HCT116 (cell line): ENCODE results near the gene KANK3.
A peak's percentile ranks its signal among the peaks of the same experiment; 100 is the strongest.
"Not testable (repeated sequence)": the region's sequence is repeated elsewhere in the genome, so short reads cannot be mapped to it uniquely, and the experiment has no call there.

Experiments used
- CTCF ChIP-seq, 3 experiments: fragments of 200-600 bp in 1 of 3; sonication (generic) in 1 of 3; IDR thresholded peaks in 2 of 3; conservative IDR thresholded peaks in 1 of 3; 2 replicates each; pipeline ENCODE4 v1.5.1; 2012 to 2017; ENCODE audit warnings: low read depth in 2 of 3, low read length in 2 of 3, antibody characterized with exemption in 1 of 3, borderline replicate concordance in 1 of 3, control low read depth in 1 of 3, mild to moderate bottlenecking in 1 of 3, mixed read lengths in 1 of 3, mixed run types in 1 of 3, moderate library complexity in 1 of 3; ENCODE audit not compliant: insufficient read depth in 1 of 3
- JUND ChIP-seq: IDR thresholded peaks from 2 replicates; pipeline ENCODE4 v1.6.1; 2012
- MAX ChIP-seq: IDR thresholded peaks from 2 replicates; pipeline ENCODE4 v1.6.1; 2012
- RAD21 ChIP-seq: IDR thresholded peaks from 2 replicates; pipeline ENCODE4 v1.6.1; 2012; ENCODE audit warnings: low read depth, mild to moderate bottlenecking
- SIN3A ChIP-seq: IDR thresholded peaks from 2 replicates; pipeline ENCODE4 v1.6.1; 2012; ENCODE audit warnings: low read depth
- TCF7L2 ChIP-seq: IDR thresholded peaks from 2 replicates; pipeline ENCODE4 v1.7.0; 2011; ENCODE audit warnings: borderline replicate concordance, inconsistent platforms; ENCODE audit not compliant: insufficient read depth, insufficient read length; ENCODE audit errors: extremely low read depth
- TF ChIP-seq, protein P1 (sequence below): IDR thresholded peaks from 2 replicates; pipeline ENCODE4 v1.6.1; 2012

GRCh38 chr19:8318835-8319234, 24.2 kb downstream of the KANK3 start:
- TF ChIP-seq CTCF (IDR thresholded peaks at IDR 0.05 in 2 of 3, conservative IDR thresholded peaks at IDR 0.05 in 1 of 3; ENCODE audit: borderline replicate concordance in 1 of 3, insufficient read depth in 1 of 3, low read depth in 2 of 3, low read length in 2 of 3): 0 out of 6 replicates have a peak, but pooled peaks of 1 of the 3 experiments have one; percentile 8
- TF ChIP-seq, protein P1, sequence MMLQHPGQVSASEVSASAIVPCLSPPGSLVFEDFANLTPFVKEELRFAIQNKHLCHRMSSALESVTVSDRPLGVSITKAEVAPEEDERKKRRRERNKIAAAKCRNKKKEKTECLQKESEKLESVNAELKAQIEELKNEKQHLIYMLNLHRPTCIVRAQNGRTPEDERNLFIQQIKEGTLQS: not testable (repeated sequence)
- not testable (repeated sequence) for TF ChIP-seq SIN3A, TCF7L2, JUND, MAX
- TF ChIP-seq RAD21: peak; percentile 32; the same call in 1 of the 2 replicates
